Measurements from ENCODE around the gene TRIM28.
"Not testable (repeated sequence)": the region's sequence is repeated elsewhere in the genome, so short reads cannot be mapped to it uniquely, and the experiment has no call there.

Gene TRIM28

GRCh38 chr19:58536852-58537798 is 6.7 kb upstream of the TRIM28 start:
- peak overlapping the region in 1 of 2 donors; percentile 82 for H3K4me3 Mint-ChIP-seq
- no peak overlapping the region for H3K27ac Mint-ChIP-seq
- peaks cover 28 to 32% of the 10 kb centered on the region in 2 donors for H3K27me3 Mint-ChIP-seq
- DNase-seq (no peak), ATAC-seq (replicated peaks) (no peak)
- no peaks in the 10 kb centered on the region for H3K9me3 Mint-ChIP-seq
- peaks cover 8 to 17% of the 10 kb centered on the region in 2 donors for H3K4me1 Mint-ChIP-seq
- H3K36me3 Mint-ChIP-seq, result no peaks in the 10 kb centered on the region

DNA sequence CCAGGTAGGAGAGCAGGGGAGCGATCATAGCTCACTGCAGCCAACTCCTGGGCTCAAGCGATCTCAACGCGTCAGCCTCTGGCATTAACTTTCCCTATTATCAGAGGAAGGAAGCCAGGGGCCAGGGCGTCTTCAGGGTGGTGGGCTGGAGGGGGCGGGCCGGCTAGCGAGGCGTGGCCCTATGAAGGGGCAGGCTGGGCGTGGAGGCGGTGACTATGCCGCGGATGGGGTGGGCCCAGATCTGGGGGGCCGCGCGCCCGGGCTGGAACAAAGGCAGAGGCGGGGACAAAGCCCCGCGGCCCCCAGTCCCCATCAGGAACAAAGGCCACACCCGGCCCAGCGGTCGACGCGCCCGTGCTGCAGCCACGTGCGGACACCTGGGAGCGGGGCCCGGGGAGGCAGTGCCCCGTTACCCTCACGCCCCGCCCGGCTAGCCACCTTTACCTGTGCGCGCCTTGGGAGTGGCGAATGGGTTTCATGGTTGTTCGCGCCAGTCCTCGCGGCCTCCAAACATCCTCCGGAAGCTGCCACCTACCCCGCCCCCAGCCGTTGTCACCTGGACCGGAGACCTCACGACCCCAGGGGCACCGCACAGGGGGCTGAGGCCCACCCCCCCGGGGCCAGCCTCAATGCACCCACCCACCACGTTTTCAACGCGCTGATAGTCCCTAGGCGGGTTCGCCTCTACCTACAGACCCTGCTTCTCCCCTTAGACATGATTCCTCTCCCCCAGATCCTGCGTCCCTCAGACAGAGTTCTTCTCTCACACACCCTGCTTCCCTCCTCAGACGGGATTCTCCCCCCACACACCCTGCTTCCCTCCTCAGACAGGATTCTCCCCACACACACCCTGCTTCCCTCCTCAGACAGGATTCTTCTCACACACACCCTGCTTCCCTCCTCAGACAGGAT is 5.4 kb upstream of the TRIM28 start:
- H3K36me3 Mint-ChIP-seq, result no peaks in the 10 kb centered on the region
- H3K9me3 Mint-ChIP-seq, result no peaks in the 10 kb centered on the region
- H3K27ac Mint-ChIP-seq, result peak overlapping the region; percentile 47
- H3K4me1 Mint-ChIP-seq, result peaks cover 12 to 21% of the 10 kb centered on the region in 2 donors
- H3K27me3 Mint-ChIP-seq, result peaks cover 35 to 39% of the 10 kb centered on the region in 2 donors
- DNase-seq (no peak), ATAC-seq (replicated peaks) (peak; percentile 65 to 70)
- H3K4me3 Mint-ChIP-seq, result peak overlapping the region; percentile 79 to 82

DNA sequence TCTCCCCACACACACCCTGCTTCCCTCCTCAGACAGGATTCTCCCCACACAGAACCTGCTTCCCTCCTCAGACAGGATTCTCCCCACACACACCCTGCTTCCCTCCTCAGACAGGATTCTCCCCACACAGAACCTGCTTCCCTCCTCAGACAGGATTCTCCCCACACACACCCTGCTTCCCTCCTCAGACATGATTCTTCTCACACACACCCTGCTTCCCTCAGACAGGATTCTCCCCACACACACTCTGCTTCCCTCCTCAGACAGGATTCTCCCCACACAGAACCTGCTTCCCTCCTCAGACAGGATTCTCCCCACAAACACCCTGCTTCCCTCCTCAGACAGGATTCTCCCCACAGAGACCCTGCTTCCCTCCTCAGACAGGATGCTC is 4.7 kb upstream of the TRIM28 start:
- ATAC-seq (replicated peaks); H3K27ac Mint-ChIP-seq; DNase-seq; H3K36me3 Mint-ChIP-seq; H3K9me3 Mint-ChIP-seq: not testable (repeated sequence)
- H3K4me3 Mint-ChIP-seq, result peak overlapping the region; percentile 36 to 82
- peaks cover 17 to 27% of the 10 kb centered on the region in 2 donors for H3K4me1 Mint-ChIP-seq
- peaks cover 35 to 39% of the 10 kb centered on the region in 2 donors for H3K27me3 Mint-ChIP-seq

- Mint-ChIP-seq H3K27me3 (peaks cover 22 to 26% of the 10 kb centered on the region in 2 donors), H3K4me3 (peak overlapping the region; percentile 1 to 25), H3K36me3 (peaks cover 29 to 31% of the 10 kb centered on the region in 2 donors), H3K4me1 (peaks cover 32 to 50% of the 10 kb centered on the region in 2 donors)
- H3K27ac Mint-ChIP-seq; H3K9me3 Mint-ChIP-seq; DNase-seq; ATAC-seq (replicated peaks): not testable (repeated sequence)
Measured at GRCh38 chr19:58542641-58543372, 1.1 kb upstream of the TRIM28 start.

DNA sequence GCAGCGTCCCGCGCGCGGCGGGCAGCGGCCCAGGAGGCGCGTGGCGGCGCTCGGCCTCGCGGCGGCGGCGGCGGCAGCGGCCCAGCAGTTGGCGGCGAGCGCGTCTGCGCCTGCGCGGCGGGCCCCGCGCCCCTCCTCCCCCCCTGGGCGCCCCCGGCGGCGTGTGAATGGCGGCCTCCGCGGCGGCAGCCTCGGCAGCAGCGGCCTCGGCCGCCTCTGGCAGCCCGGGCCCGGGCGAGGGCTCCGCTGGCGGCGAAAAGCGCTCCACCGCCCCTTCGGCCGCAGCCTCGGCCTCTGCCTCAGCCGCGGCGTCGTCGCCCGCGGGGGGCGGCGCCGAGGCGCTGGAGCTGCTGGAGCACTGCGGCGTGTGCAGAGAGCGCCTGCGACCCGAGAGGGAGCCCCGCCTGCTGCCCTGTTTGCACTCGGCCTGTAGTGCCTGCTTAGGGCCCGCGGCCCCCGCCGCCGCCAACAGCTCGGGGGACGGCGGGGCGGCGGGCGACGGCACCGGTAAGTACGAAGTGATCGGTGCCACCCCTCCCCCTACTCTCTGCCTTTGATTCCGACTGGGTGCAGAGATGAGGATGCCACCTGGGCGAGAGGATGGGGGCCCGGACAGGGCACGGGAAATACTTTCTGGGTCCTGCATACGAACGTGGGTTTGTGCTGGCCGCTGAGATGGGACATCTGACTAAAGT is 874 bp downstream of the TRIM28 start:
- Mint-ChIP-seq H3K9me3 (no peaks in the 10 kb centered on the region), H3K4me3 (peak overlapping the region; percentile 91), H3K4me1 (peaks cover 31 to 44% of the 10 kb centered on the region in 2 donors), H3K27ac (peak overlapping the region; percentile 94), H3K36me3 (peaks cover 35 to 41% of the 10 kb centered on the region in 2 donors), H3K27me3 (peaks cover 9 to 14% of the 10 kb centered on the region in 2 donors)
- DNase-seq, result no peak
- peak; percentile 52 to 62 for ATAC-seq (replicated peaks)

- Mint-ChIP-seq H3K4me3 (peak overlapping the region; percentile 91), H3K4me1 (peaks cover 34 to 50% of the 10 kb centered on the region in 2 donors), H3K27me3 (peaks cover 6 to 12% of the 10 kb centered on the region in 2 donors), H3K36me3 (peaks cover 39 to 46% of the 10 kb centered on the region in 2 donors), H3K9me3 (no peaks in the 10 kb centered on the region), H3K27ac (peak overlapping the region; percentile 87)
- ATAC-seq (replicated peaks), result no peak
- no peak for DNase-seq
Measured at GRCh38 chr19:58545286-58546018, 1.6 kb downstream of the TRIM28 start.

- Mint-ChIP-seq H3K36me3 (peaks cover 44 to 51% of the 10 kb centered on the region in 2 donors), H3K27me3 (peaks cover 6 to 12% of the 10 kb centered on the region in 2 donors), H3K9me3 (no peaks in the 10 kb centered on the region), H3K4me1 (peaks cover 34 to 50% of the 10 kb centered on the region in 2 donors), H3K4me3 (peak overlapping the region; percentile 91), H3K27ac (peak overlapping the region; percentile 87)
- DNase-seq, result no peak
- no peak for ATAC-seq (replicated peaks)
Measured at GRCh38 chr19:58546019-58546530, 2.2 kb downstream of the TRIM28 start.

GRCh38 chr19:58547323-58548312 is 3.8 kb downstream of the TRIM28 start:
- peaks cover 55 to 64% of the 10 kb centered on the region in 2 donors for H3K36me3 Mint-ChIP-seq
- H3K9me3 Mint-ChIP-seq, result no peaks in the 10 kb centered on the region
- ATAC-seq (replicated peaks) (no peak), DNase-seq (no peak)
- peaks cover 41 to 62% of the 10 kb centered on the region in 2 donors for H3K4me1 Mint-ChIP-seq
- peaks cover 3% of the 10 kb centered on the region in 2 donors for H3K27me3 Mint-ChIP-seq
- H3K4me3 Mint-ChIP-seq, result no peak overlapping the region
- peak overlapping the region; percentile 51 for H3K27ac Mint-ChIP-seq

DNA sequence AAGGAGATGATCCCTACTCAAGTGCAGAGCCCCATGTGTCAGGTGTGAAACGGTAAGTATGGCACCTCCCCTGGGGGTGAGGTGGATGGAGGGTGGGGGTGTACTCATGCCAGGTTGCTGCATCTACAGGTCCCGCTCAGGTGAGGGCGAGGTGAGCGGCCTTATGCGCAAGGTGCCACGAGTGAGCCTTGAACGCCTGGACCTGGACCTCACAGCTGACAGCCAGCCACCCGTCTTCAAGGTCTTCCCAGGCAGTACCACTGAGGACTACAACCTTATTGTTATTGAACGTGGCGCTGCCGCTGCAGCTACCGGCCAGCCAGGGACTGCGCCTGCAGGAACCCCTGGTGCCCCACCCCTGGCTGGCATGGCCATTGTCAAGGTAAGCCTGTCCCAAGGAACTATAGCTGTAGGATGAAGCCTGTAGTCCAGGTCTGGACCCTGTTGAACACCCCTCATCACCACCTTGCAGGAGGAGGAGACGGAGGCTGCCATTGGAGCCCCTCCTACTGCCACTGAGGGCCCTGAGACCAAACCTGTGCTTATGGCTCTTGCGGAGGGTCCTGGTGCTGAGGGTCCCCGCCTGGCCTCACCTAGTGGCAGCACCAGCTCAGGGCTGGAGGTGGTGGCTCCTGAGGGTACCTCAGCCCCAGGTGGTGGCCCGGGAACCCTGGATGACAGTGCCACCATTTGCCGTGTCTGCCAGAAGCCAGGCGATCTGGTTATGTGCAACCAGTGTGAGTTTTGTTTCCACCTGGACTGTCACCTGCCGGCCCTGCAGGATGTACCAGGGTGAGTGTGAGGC is 5.2 kb downstream of the TRIM28 start:
- no peaks in the 10 kb centered on the region for H3K27me3 Mint-ChIP-seq
- H3K4me3 Mint-ChIP-seq, result no peak overlapping the region
- peaks cover 64 to 74% of the 10 kb centered on the region in 2 donors for H3K36me3 Mint-ChIP-seq
- H3K4me1 Mint-ChIP-seq, result peaks cover 43 to 66% of the 10 kb centered on the region in 2 donors
- peak overlapping the region; percentile 71 for H3K27ac Mint-ChIP-seq
- ATAC-seq (replicated peaks) (no peak), DNase-seq (no peak)
- H3K9me3 Mint-ChIP-seq, result no peaks in the 10 kb centered on the region

- H3K36me3 Mint-ChIP-seq, result peaks cover 65 to 76% of the 10 kb centered on the region in 2 donors
Measured at GRCh38 chr19:58549664-58550361, 5.9 kb downstream of the TRIM28 start.

More at GRCh38 chr19:58549664-58550361, 5.9 kb downstream of the TRIM28 start:
- Mint-ChIP-seq H3K27me3 (no peaks in the 10 kb centered on the region), H3K4me3 (no peak overlapping the region), H3K4me1 (peaks cover 47 to 70% of the 10 kb centered on the region in 2 donors), H3K9me3 (no peaks in the 10 kb centered on the region), H3K27ac (peak overlapping the region; percentile 80)
- no peak for DNase-seq
- ATAC-seq (replicated peaks), result no peak
